ENCODE measurements around the gene OR6P1.

DNA sequence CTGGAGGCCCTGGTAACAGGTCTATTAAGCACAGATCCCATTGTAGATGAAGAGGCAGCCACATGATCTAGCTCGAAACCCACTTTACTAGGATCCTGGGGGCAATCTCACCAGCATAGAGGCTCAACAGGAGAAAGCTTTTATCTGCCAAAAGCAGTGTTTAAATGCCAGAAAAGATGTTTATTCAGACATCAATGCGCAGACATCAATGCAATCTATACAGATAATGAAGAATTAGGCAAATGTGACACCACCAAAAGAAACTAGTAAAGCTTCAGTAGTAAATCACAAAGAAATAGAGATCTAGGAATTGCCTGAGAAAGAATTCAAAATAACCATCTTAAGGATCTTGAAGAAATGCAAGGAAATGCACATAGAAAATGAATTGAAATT is 48.7 kb downstream of the OR6P1 start:
- TF ChIP-seq PHF8 (IDR thresholded peaks at IDR 0.05; ENCODE audit: borderline replicate concordance, low read depth) (no peak), MYC (IDR thresholded peaks at IDR 0.05; ENCODE audit: borderline replicate concordance, low read length) (no peak), MAFK (IDR thresholded peaks at IDR 0.05; ENCODE audit: partially characterized antibody) (no peak), TP53 (CRISPR knock-in tag; IDR thresholded peaks at IDR 0.05) (no peak), CTCF (IDR thresholded peaks at IDR 0.05) (no peak), SMC3 (IDR thresholded peaks at IDR 0.05) (no peak), KDM1A (IDR thresholded peaks at IDR 0.05; ENCODE audit: low read depth) (no peak), POLR2A (IDR thresholded peaks at IDR 0.05; ENCODE audit: low read length) (no peak), CEBPB (IDR thresholded peaks at IDR 0.05) (no peak)

Measured in A549 (cell line).